HL-60 (cell line): ENCODE results near the gene LZTR1.

Source experiments
- DNase-seq, 2 experiments: peaks; one replicate each; pipeline ENCODE4 v3.0.0-alpha.2; 2010 to 2020; ENCODE audit warnings: low read depth in 1 of 2, low spot score in 1 of 2
- H3K27ac ChIP-seq: fragments of 250-450 bp; sonication (Bioruptor Pico); replicated peaks from 2 replicates; pipeline ENCODE4 v1.5.1; 2020; ENCODE audit warnings: mild to moderate bottlenecking, moderate library complexity
- H3K27me3 ChIP-seq: fragments of 250-450 bp; sonication (Bioruptor Pico); 2 replicates; pipeline ENCODE4 v1.5.1; 2021; ENCODE audit warnings: mild to moderate bottlenecking, moderate library complexity; ENCODE audit not compliant: insufficient read depth, poor library complexity, severe bottlenecking
- H3K4me3 ChIP-seq: replicated peaks from 2 replicates; pipeline ENCODE4 v1.5.1; 2011; ENCODE audit warnings: mild to moderate bottlenecking, control low read depth, low read length; ENCODE audit not compliant: insufficient read depth
- CTCF ChIP-seq: IDR thresholded peaks from one replicate; pipeline ENCODE4 v1.5.1; 2011; ENCODE audit warnings: low read length, control low read depth, inconsistent platforms; ENCODE audit not compliant: insufficient read depth
- GABPA ChIP-seq: IDR thresholded peaks from 2 replicates; pipeline ENCODE4 v1.6.1; 2012; ENCODE audit warnings: low read depth
- POLR2AphosphoS5 ChIP-seq: IDR thresholded peaks from 2 replicates; pipeline ENCODE4 v1.6.1; 2012; ENCODE audit warnings: low read depth
- SPI1 ChIP-seq: IDR thresholded peaks from 2 replicates; pipeline ENCODE4 v1.6.1; 2012; ENCODE audit warnings: low read depth, mild to moderate bottlenecking, borderline replicate concordance
- TF ChIP-seq, protein P1 (sequence below): IDR thresholded peaks from 2 replicates; pipeline ENCODE4 v1.6.1; 2012; ENCODE audit warnings: low read depth; ENCODE audit not compliant: insufficient replicate concordance

LZTR1 gene

DNA sequence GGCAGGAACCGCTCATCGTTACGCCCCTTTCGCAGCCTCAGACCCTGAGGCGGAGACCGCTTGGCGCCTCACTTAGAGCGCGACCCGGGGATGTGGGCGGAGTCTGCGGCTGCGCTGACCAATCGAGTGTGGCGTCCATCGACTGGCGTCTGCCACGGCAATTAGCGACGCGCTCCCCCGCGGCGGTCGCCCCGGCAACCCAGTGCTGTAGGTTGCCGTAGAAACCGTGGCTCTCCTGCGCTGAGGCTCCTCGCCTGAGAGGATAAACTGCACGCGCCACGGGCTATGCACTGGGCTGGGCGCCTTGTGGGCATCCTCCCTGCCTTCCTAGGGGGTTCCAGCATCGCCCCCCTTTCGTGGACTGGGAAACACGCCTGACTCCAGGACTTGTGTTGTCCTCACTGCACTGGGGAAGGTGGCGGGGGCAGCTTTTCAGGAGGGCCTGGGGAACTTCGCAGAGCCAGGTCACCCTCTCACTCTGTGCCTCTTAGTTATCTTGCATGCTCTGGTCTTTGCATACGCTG, 32.2 kb downstream of the LZTR1 start:
- peak overlapping the region; percentile 25 for H3K4me3 ChIP-seq
- H3K27me3 ChIP-seq, result peaks cover 24% of the 10 kb centered on the region
- TF ChIP-seq POLR2AphosphoS5 (no peak), SPI1 (no peak), GABPA (no peak), CTCF (no peak)
- TF ChIP-seq, protein P1, sequence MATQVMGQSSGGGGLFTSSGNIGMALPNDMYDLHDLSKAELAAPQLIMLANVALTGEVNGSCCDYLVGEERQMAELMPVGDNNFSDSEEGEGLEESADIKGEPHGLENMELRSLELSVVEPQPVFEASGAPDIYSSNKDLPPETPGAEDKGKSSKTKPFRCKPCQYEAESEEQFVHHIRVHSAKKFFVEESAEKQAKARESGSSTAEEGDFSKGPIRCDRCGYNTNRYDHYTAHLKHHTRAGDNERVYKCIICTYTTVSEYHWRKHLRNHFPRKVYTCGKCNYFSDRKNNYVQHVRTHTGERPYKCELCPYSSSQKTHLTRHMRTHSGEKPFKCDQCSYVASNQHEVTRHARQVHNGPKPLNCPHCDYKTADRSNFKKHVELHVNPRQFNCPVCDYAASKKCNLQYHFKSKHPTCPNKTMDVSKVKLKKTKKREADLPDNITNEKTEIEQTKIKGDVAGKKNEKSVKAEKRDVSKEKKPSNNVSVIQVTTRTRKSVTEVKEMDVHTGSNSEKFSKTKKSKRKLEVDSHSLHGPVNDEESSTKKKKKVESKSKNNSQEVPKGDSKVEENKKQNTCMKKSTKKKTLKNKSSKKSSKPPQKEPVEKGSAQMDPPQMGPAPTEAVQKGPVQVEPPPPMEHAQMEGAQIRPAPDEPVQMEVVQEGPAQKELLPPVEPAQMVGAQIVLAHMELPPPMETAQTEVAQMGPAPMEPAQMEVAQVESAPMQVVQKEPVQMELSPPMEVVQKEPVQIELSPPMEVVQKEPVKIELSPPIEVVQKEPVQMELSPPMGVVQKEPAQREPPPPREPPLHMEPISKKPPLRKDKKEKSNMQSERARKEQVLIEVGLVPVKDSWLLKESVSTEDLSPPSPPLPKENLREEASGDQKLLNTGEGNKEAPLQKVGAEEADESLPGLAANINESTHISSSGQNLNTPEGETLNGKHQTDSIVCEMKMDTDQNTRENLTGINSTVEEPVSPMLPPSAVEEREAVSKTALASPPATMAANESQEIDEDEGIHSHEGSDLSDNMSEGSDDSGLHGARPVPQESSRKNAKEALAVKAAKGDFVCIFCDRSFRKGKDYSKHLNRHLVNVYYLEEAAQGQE, result no peak
- no peak overlapping the region for H3K27ac ChIP-seq
- DNase-seq, result peak; percentile 40 to 81

GRCh38 chr22:21014726-21015465, 32.8 kb downstream of the LZTR1 start, which contains the start of gene P2RX6:
TSS of gene P2RX6 (plus strand) at chr22:21015165. CDS start at chr22:21015175, 10 bp downstream.
- no peak for DNase-seq
- no peak for TF ChIP-seq POLR2AphosphoS5
- no peak for TF ChIP-seq SPI1
- TF ChIP-seq, protein P1, result no peak
- no peak for TF ChIP-seq GABPA
- no peak for TF ChIP-seq CTCF

DNA sequence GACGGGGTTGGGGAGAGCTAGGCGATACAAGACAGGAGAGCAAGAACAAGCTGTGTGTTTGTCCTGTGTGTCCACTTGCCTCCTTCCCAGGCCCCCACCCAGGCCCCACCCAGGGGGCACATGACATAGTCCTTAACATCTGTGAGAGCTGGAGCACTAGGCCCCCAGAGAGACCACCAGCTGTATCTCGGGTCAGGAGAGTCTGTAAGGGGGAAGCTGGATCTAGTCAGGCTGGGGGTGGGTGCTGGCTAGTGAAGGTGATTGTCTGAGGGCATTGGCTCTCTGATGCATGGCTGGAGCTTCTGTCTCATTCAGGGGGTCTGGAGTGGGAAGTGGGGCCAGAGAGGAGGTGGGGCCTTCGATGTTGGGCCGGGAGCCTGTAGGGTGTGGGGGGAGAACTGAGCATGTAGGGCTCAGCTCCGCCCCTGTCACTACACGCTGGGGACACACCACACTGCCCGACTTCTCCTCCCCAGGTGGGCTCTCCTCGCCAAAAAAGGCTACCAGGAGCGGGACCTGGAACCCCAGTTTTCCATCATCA, 33.4 kb downstream of the LZTR1 start:
- Histone ChIP-seq H3K4me3 (no peak overlapping the region), H3K27ac (no peak overlapping the region), H3K27me3 (peaks cover 24% of the 10 kb centered on the region)
- no peak for DNase-seq
- TF ChIP-seq, protein P1, result no peak
- no peak for TF ChIP-seq CTCF
- no peak for TF ChIP-seq SPI1
- no peak for TF ChIP-seq POLR2AphosphoS5
- TF ChIP-seq GABPA, result no peak

More at GRCh38 chr22:21014726-21015465, 32.8 kb downstream of the LZTR1 start, which contains the start of gene P2RX6:
- Histone ChIP-seq H3K27me3 (peaks cover 24% of the 10 kb centered on the region), H3K4me3 (peak within 1 kb of the TSS; percentile 25), H3K27ac (no peak within 1 kb of the TSS)
